GM21367 (cell line): ENCODE results near the gene ZNRF1.
"Not testable (repeated sequence)": the region's sequence is repeated elsewhere in the genome, so short reads cannot be mapped to it uniquely, and the experiment has no call there.

Source experiments
- ATAC-seq: cut with Tn5 transposase; IDR thresholded peaks from one replicate; pipeline ENCODE4 v1.9.1; 2021; ENCODE audit not compliant: unreplicated experiment

Gene ZNRF1

GRCh38 chr16:74998481-74999218 is at the start of gene ZNRF1:
ZNRF1 (plus strand) TSS chr16:74999024; CDS start chr16:74999672, 648 bp downstream.
- ATAC-seq, result peak; percentile 48

- ATAC-seq, result no peak
Measured at GRCh38 chr16:74949309-74949708, 49.5 kb upstream of the ZNRF1 start.

- no peak for ATAC-seq
Measured at GRCh38 chr16:74950511-74950910, 48.3 kb upstream of the ZNRF1 start.

GRCh38 chr16:74951206-74951605 is 47.6 kb upstream of the ZNRF1 start:
- ATAC-seq, result no peak

GRCh38 chr16:74951681-74952080 is 47.1 kb upstream of the ZNRF1 start:
- no peak for ATAC-seq

- no peak for ATAC-seq
Measured at GRCh38 chr16:74954763-74955162, 44.1 kb upstream of the ZNRF1 start.

GRCh38 chr16:74973304-74973703 is 25.5 kb upstream of the ZNRF1 start:
- ATAC-seq, result no peak

GRCh38 chr16:74975591-74975990 is 23.2 kb upstream of the ZNRF1 start:
- ATAC-seq, result no peak

GRCh38 chr16:74982256-74982655 is 16.6 kb upstream of the ZNRF1 start:
- ATAC-seq, result no peak

GRCh38 chr16:74984194-74984528 is 14.7 kb upstream of the ZNRF1 start:
- ATAC-seq, result no peak

GRCh38 chr16:74984529-74985296 is 14.1 kb upstream of the ZNRF1 start, which contains the start of gene WDR59:
WDR59 (minus strand) TSS chr16:74985123; CDS start chr16:74985017, 106 bp downstream.
- ATAC-seq, result peak; percentile 99

GRCh38 chr16:74987027-74987681 is 11.7 kb upstream of the ZNRF1 start:
- no peak for ATAC-seq

GRCh38 chr16:74989864-74990263 is 9.0 kb upstream of the ZNRF1 start:
- ATAC-seq, result not testable (repeated sequence)

GRCh38 chr16:74990832-74991231 is 8.0 kb upstream of the ZNRF1 start:
- no peak for ATAC-seq

GRCh38 chr16:74991268-74991592 is 7.6 kb upstream of the ZNRF1 start:
- ATAC-seq, result no peak

GRCh38 chr16:74991593-74992403 is 7.0 kb upstream of the ZNRF1 start:
- no peak for ATAC-seq

GRCh38 chr16:74995986-74996385 is 2.8 kb upstream of the ZNRF1 start:
- ATAC-seq, result no peak

GRCh38 chr16:74997042-74997491 is 1.8 kb upstream of the ZNRF1 start:
- ATAC-seq, result no peak

GRCh38 chr16:74999219-74999608 is 390 bp downstream of the ZNRF1 start:
- ATAC-seq, result peak; percentile 19

GRCh38 chr16:74999609-75000480 is 1.0 kb downstream of the ZNRF1 start:
- no peak for ATAC-seq
